Measurements from ENCODE around the gene PWWP2B. TPM values are rescaled to one million over a fixed set of nuclear protein-coding genes. Genes with fewer than 3 reads are reported as not detected.

The PWWP2B gene
- total RNA-seq, 1 experiment from 2014 or later = 19.3 TPM

DNA sequence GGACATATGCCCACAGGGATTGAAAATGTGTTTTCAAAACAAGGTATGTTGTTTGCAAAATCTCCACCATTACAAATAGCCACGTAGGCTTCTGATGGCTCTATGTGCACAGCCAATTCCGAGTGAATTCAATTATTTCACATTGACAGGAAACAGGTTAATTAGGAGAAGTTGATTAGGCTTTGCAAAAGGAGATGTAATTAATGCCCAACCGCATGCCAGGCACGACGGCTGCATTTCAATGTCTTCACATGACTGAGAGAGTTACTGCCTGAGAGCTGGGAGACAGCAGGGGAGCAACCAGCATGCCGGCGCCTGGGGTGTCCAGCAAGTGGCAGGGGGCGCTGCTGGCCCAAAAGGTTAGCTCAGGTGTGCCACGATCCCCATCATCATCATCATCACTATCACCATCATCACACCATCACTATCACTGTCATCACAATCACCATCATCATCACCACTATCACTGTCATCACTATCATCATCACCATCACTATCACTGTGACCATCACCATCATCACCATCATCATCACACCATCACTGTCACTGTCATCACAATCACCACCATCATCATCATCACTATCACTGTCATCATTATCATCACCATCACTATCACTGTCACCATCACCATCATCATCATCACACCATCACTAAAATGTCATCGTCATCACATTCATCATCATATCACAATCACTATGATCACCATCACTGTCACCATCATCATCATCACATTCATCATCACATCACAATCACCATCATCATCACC is 30.2 kb downstream of the PWWP2B start:
- CTCF ChIA-PET = no interaction called here
- POLR2A ChIA-PET = no interaction called here
- no peak overlapping the region for H3K27ac Mint-ChIP-seq (ENCODE audit: unreplicated experiment)
- Histone ChIP-seq H3K36me3 (ENCODE audit: control insufficient read depth, insufficient read depth, low read length) (no peaks in the 10 kb centered on the region), H3K4me3 (ENCODE audit: low read depth, low read length) (no peak overlapping the region), H3K4me1 (peaks cover under 1% of the 10 kb centered on the region; the same call in 1 of the 2 replicates), H3K27me3 (replicated peaks; ENCODE audit: control insufficient read depth, insufficient read depth, low read length) (no peaks in the 10 kb centered on the region), H3K9me3 (no peaks in the 10 kb centered on the region)
- H3K4me1 Mint-ChIP-seq (ENCODE audit: low read depth, unreplicated experiment) = no peaks in the 10 kb centered on the region
- intact Hi-C loops (cut with micrococcal nuclease; ENCODE audit: unreplicated experiment) = no loop called here
- no TSS peak for BruUV-seq (replicated peaks)
- H3K27me3 Mint-ChIP-seq (ENCODE audit: insufficient read depth, unreplicated experiment) = no peaks in the 10 kb centered on the region
- no peak for DNase-seq
- no peak overlapping the region for H3K4me3 Mint-ChIP-seq (ENCODE audit: unreplicated experiment)
- H3K9me3 Mint-ChIP-seq (ENCODE audit: unreplicated experiment) = no peaks in the 10 kb centered on the region
- no peaks in the 10 kb centered on the region for H3K36me3 Mint-ChIP-seq (ENCODE audit: insufficient read depth, unreplicated experiment)
- TF ChIP-seq, protein P1, sequence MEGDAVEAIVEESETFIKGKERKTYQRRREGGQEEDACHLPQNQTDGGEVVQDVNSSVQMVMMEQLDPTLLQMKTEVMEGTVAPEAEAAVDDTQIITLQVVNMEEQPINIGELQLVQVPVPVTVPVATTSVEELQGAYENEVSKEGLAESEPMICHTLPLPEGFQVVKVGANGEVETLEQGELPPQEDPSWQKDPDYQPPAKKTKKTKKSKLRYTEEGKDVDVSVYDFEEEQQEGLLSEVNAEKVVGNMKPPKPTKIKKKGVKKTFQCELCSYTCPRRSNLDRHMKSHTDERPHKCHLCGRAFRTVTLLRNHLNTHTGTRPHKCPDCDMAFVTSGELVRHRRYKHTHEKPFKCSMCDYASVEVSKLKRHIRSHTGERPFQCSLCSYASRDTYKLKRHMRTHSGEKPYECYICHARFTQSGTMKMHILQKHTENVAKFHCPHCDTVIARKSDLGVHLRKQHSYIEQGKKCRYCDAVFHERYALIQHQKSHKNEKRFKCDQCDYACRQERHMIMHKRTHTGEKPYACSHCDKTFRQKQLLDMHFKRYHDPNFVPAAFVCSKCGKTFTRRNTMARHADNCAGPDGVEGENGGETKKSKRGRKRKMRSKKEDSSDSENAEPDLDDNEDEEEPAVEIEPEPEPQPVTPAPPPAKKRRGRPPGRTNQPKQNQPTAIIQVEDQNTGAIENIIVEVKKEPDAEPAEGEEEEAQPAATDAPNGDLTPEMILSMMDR (IDR thresholded peaks at IDR 0.05; ENCODE audit: insufficient read depth in 1 of 2, low read depth in 1 of 2, low read length in 1 of 2, severe bottlenecking in 1 of 2, unreplicated experiment in 1 of 2) = no peak

DNA sequence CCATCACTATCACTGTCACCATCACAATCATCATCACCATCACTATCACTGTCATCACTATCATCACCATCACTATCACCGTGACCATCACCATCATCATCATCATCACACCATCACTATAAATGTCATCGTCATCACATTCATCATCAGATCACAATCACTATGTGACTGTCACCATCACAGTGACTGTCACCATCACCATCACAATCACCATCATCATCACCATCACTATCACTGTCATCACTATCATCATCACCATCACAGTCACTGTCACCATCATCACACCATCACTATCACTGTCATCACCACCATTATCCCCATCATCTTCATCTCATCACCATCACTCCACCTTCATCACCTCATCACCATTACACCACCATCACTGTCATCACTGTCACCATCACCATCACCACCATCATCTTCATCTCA is 31.0 kb downstream of the PWWP2B start:
- H3K27ac Mint-ChIP-seq (ENCODE audit: unreplicated experiment) = no peak overlapping the region
- no peak overlapping the region for H3K4me3 ChIP-seq (ENCODE audit: low read depth, low read length)
- no peak for DNase-seq
- no peaks in the 10 kb centered on the region for H3K27me3 Mint-ChIP-seq (ENCODE audit: insufficient read depth, unreplicated experiment)
- H3K9me3 ChIP-seq = no peaks in the 10 kb centered on the region
- H3K4me3 Mint-ChIP-seq (ENCODE audit: unreplicated experiment) = no peak overlapping the region
- POLR2A ChIA-PET = no interaction called here
- no peaks in the 10 kb centered on the region for H3K9me3 Mint-ChIP-seq (ENCODE audit: unreplicated experiment)
- TF ChIP-seq, protein P1 (IDR thresholded peaks at IDR 0.05; ENCODE audit: insufficient read depth in 1 of 2, low read depth in 1 of 2, low read length in 1 of 2, severe bottlenecking in 1 of 2, unreplicated experiment in 1 of 2) = no peak
- H3K27me3 ChIP-seq (replicated peaks; ENCODE audit: control insufficient read depth, insufficient read depth, low read length) = no peaks in the 10 kb centered on the region
- H3K4me1 Mint-ChIP-seq (ENCODE audit: low read depth, unreplicated experiment) = no peaks in the 10 kb centered on the region
- no peaks in the 10 kb centered on the region for H3K36me3 Mint-ChIP-seq (ENCODE audit: insufficient read depth, unreplicated experiment)
- H3K4me1 ChIP-seq = no peaks in the 10 kb centered on the region
- H3K36me3 ChIP-seq (ENCODE audit: control insufficient read depth, insufficient read depth, low read length) = no peaks in the 10 kb centered on the region
- CTCF ChIA-PET = no interaction called here
- no TSS peak for BruUV-seq (replicated peaks)
- intact Hi-C loops (cut with micrococcal nuclease; ENCODE audit: unreplicated experiment) = no loop called here

- ChIA-PET CTCF (no interaction called here), POLR2A (no interaction called here)
- TF ChIP-seq, protein P1 (IDR thresholded peaks at IDR 0.05; ENCODE audit: insufficient read depth in 1 of 2, low read depth in 1 of 2, low read length in 1 of 2, severe bottlenecking in 1 of 2, unreplicated experiment in 1 of 2) = no peak
- H3K36me3 ChIP-seq (ENCODE audit: control insufficient read depth, insufficient read depth, low read length) = no peaks in the 10 kb centered on the region
- DNase-seq = no peak
- Mint-ChIP-seq H3K27ac (ENCODE audit: unreplicated experiment) (no peak overlapping the region), H3K9me3 (ENCODE audit: unreplicated experiment) (no peaks in the 10 kb centered on the region), H3K27me3 (ENCODE audit: insufficient read depth, unreplicated experiment) (no peaks in the 10 kb centered on the region), H3K4me1 (ENCODE audit: low read depth, unreplicated experiment) (no peaks in the 10 kb centered on the region), H3K4me3 (ENCODE audit: unreplicated experiment) (no peak overlapping the region), H3K36me3 (ENCODE audit: insufficient read depth, unreplicated experiment) (no peaks in the 10 kb centered on the region)
- no TSS peak for BruUV-seq (replicated peaks)
- no peaks in the 10 kb centered on the region for H3K27me3 ChIP-seq (replicated peaks; ENCODE audit: control insufficient read depth, insufficient read depth, low read length)
- H3K4me3 ChIP-seq (ENCODE audit: low read depth, low read length) = no peak overlapping the region
- intact Hi-C loops (cut with micrococcal nuclease; ENCODE audit: unreplicated experiment) = no loop called here
- H3K4me1 ChIP-seq = no peaks in the 10 kb centered on the region
- no peaks in the 10 kb centered on the region for H3K9me3 ChIP-seq
Observed at GRCh38 chr10:132428486-132428995, 31.5 kb downstream of the PWWP2B start.
